HG03521 (cell line): ENCODE results near the gene HLA-DOB.

Experiments used
- ATAC-seq: cut with Tn5 transposase; IDR thresholded peaks from one replicate; pipeline ENCODE4 v1.9.1; 2021; ENCODE audit warnings: mild to moderate bottlenecking, moderate library complexity; ENCODE audit not compliant: unreplicated experiment

HLA-DOB gene

GRCh38 chr6:32843979-32844838, 27.4 kb upstream of the HLA-DOB start, which contains the start of gene PSMB8:
Gene PSMB8 (minus strand): TSS chr6:32844047. CDS start chr6:32843996, 51 bp downstream.
- ATAC-seq = peak; percentile 69

- no peak for ATAC-seq
These were observed 26.7 kb upstream of the HLA-DOB start for GRCh38 chr6:32843331-32843978.

GRCh38 chr6:32842690-32843089, 25.9 kb upstream of the HLA-DOB start:
- ATAC-seq = no peak

GRCh38 chr6:32842021-32842650, 25.3 kb upstream of the HLA-DOB start:
- ATAC-seq = no peak

GRCh38 chr6:32840604-32841246, 23.9 kb upstream of the HLA-DOB start:
- no peak for ATAC-seq

- ATAC-seq = no peak
These were observed 22.6 kb upstream of the HLA-DOB start for GRCh38 chr6:32839356-32839755.

- ATAC-seq = peak; percentile 83
These were observed 21.5 kb upstream of the HLA-DOB start, which contains the start of gene TAP2 for GRCh38 chr6:32838114-32838958. Gene TAP2 (minus strand): TSS chr6:32838739. CDS start chr6:32838233, 506 bp downstream.

- no peak for ATAC-seq
These were observed 20.9 kb upstream of the HLA-DOB start for GRCh38 chr6:32837651-32838113.

- no peak for ATAC-seq
These were observed 20.1 kb upstream of the HLA-DOB start for GRCh38 chr6:32836873-32837272.

GRCh38 chr6:32835167-32835893, 18.5 kb upstream of the HLA-DOB start:
- no peak for ATAC-seq

GRCh38 chr6:32833664-32834063, 16.9 kb upstream of the HLA-DOB start:
- no peak for ATAC-seq

- no peak for ATAC-seq
These were observed 15.7 kb upstream of the HLA-DOB start for GRCh38 chr6:32832535-32832934.

- no peak for ATAC-seq
These were observed 14.1 kb upstream of the HLA-DOB start for GRCh38 chr6:32830936-32831335.

GRCh38 chr6:32830017-32830416, 13.2 kb upstream of the HLA-DOB start:
- ATAC-seq = no peak

GRCh38 chr6:32829495-32829894, 12.7 kb upstream of the HLA-DOB start:
- no peak for ATAC-seq

- ATAC-seq = no peak
These were observed 10.2 kb upstream of the HLA-DOB start for GRCh38 chr6:32827025-32827424.

GRCh38 chr6:32825966-32826365, 9.2 kb upstream of the HLA-DOB start:
- no peak for ATAC-seq

GRCh38 chr6:32819729-32820128, 2.9 kb upstream of the HLA-DOB start:
- no peak for ATAC-seq

GRCh38 chr6:32818867-32819266, 2.1 kb upstream of the HLA-DOB start:
- ATAC-seq = no peak
